NCI-H146 (cell line): ENCODE measurements around the gene TEX29.

ENCODE experiments used
- DNase-seq: peaks from one replicate; lab custom pipeline; 2025; lab: John Stamatoyannopoulos, UW

Gene TEX29

DNA sequence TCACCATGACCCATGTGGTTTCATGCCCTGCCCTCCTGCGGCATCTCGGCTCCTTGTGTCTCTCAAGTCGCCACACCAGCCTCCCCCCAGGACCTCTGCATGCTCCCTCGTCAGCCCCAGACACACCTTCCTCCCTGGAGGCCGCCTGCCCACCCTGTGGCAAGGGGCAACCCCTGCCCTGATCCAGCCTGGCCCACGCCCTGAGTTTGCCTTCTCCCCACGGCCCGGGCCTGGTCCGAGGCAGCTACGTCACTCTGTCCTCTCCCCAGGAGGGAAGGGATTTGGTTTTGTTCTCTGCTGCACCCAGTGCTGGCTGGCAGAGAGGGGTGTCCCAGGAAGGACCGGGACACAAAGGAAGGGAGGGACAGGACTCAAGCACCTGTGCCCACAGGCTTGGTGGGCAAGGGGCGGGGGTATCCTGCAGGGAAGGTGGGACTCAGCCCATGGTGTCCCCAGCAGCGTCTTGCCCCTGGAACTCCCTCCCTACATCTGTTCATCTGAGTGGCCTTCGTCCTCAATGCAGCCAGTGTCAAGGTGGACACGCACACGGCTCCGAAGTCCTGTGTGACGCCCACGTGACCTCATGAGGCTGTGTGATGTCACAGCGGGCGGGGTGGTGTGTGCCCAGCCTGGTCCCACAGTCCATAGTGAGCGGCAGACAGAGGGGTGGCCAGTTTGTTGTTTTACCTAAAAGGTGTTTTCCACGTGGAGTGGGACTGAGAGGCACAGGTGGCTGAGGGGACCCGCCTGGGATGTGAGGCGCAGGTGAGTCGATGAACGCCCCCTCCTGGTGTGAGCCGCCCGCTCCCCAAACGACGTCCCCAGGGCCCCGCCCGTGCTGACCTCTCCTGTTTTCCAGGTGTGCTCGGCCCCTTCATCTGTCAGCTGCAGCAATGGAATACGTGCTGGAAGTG, at the start of gene TEX29:
Gene TEX29 (plus strand): TSS at position 645 of the 914 bp plus-strand sequence. CDS start 249 bp downstream, at position 894.
- DNase-seq: no peak

DNA sequence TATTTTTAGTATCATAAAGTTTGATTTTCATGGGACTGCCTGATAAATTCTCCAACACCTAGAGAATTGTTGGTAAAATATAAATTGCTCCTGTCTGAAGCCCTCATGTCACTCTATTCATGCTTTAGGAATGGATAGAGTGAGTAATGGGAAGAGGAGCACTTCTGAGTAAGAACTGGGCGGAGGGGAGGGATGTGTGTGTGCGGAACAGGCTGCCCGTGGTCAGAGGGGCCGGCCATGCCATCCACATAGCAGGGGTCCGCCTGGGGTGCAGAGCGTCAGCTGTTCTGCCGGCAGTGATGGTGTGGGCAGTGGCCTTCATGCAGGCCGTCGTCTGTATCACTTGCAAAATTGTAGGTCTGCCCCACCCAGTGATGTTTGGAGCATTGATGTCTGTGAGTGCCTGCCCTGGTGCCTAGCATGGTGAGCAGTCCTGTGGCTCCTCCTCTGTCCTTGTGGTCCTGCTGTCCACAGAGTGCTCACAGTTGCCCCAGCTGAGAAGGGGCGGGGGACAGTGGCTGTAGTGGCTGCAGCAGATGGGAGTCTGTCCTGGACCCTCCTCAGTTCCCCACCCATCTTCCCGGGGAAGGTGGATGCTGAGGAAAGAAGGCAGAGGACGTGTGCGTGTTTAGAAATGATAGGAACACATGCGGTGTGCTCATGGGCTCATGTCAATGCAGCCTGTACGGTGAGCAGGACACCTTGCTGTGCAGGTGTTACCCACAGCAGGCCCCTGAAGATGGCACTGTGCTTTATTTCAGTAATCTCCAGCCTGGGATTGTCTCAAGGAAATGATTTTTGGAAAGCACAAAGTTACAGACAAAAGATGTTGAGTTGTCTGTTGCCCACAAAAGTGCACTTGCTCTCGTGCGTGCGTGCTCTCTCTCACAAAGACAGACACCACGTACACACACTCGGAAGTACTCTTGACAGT, 49.4 kb upstream of the TEX29 start:
- DNase-seq: no peak

DNA sequence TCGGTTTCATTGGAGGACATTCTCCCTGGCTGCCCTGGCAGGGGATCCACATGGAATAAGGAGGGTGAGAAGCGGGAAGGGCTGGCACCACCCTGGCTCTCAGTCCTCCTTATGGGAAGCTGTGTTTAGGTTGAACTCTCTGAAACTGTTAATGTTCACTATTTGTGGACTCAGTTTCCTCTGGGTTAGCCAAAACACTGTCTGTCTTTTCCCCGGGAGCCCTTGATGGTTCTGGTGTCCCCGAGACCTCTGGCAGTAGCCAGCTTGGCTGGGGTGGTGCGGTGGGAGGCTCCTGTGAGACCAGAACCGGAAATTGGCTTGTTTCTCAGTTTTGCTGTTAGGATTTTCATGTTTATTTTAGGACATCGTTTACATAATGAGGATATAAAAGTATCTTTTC, 48.3 kb upstream of the TEX29 start:
- no peak for DNase-seq

DNA sequence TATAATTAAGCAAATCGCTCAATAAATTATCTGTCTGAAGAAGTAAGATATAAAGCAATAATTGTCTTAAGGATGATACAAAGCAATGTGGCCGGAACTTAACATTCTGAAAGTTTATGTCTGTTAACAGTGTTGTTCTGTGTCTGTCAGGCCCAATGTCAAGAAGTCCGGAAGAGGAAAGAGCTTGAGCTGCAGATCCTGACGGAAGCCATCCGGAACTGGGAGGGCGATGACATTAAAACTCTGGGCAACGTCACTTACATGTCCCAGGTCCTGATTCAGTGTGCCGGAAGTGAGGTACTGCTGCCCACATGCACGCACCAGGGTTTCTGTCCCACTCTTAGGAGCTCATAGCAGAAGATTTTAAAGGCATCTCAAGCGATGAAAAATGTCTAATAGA, 45.1 kb upstream of the TEX29 start:
- no peak for DNase-seq

DNA sequence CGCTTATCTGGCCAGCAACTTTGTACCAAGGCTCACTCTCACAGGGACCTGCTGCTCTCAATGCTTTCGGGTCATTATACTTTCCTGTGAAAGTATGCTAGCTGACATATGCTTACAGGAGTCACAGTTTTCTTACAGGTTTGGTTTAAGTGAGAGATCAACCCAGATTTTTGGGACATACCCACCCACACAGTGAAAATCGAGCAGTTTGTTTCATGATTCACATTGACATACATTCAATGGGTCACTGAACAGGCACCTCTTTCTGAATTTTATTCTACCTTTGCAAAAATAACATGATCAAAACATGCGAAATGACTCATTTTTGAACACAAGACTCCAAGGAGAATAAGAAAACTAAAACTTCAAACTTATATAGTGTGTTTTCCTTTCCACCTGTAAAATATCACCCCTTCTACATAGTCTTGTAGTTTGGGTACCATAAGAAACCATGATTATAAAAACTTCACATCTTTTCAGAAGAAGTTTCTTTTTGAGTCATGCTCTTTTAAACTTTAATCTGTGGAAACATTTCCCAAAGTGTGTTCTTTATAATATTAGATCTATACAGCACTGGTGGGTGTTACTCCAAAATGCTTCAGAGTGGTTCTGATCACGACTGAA, 44.3 kb upstream of the TEX29 start:
- DNase-seq: no peak

DNA sequence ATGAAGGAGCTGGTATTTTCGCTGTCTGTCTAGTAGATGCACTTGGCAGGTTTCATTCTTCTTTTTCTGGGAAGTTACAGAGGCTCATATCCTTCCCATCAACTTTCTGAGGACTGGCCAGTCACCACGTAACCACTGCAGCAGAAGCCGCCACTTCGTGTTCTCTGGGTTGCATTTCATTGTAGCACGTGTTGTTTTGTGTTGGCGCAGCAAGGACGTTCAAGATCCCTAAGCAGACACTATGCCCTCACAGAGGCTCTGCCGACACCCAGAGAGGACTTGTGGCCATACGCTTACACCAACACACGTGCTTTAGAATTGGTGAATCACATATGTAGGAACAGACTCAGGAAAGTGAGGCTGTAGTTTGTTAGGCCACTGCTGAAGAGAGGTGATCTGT, 42.2 kb upstream of the TEX29 start:
- no peak for DNase-seq

DNA sequence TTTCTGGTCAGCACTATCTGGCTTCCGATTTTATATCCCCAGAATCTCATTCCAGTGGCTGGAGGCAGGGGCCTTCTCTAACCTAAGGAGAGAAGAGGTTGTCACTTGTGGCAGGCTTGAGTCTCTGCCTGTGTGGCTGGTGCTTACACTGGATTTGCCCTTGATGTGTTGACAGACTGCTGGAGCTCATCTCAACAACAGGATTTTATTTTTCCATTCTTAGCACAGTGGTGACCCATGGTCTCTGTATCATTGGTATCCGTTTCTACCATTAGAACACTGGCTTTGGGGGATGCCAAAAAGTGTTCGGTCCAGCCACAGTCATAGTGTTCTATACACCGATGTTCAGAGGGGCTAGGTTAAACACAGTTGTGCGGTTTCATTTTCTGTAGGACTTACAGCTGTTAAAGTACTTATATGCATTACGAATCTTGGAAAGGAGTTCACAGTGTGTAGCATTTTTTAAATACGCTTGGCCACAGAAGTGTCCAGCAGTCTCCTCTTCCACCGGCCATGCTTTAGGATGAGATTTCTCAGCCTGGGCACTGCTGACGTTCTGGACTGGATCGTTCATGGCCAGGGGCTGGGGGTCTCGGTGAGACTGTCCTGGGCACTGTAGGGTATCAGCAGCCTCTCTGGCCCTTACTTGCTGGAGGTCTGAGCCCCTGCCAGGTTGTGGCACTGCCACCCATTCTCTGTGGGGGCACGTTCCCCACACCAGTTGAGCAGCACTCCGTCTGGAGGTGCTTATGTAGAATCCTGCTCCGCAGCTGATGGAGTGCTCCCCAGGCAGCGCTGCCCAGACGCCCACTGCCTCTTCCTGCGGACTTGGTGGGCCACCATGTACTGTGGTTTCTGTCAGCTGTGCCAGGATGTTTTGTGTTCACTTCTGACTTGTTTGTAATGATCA, 41.4 kb upstream of the TEX29 start:
- DNase-seq: no peak

DNA sequence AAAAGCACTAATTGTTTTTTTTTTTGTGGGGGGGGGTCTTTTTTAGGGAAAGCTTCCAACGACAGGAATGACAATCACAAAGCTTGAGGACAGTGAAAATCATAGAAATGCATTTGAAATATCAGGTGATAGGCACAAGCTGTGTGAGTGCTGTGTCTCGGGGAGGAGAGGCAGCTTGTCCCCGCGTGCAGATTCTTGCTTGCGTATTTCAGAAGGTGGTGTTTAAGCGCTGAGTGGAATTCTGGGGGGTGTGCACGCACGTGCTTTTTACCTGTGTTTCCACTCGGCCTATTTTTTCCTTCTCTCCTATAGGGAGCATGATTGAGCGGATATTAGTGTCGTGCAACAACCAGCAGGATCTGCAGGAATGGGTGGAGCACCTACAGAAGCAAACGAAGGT, 40.2 kb upstream of the TEX29 start:
- DNase-seq: no peak

DNA sequence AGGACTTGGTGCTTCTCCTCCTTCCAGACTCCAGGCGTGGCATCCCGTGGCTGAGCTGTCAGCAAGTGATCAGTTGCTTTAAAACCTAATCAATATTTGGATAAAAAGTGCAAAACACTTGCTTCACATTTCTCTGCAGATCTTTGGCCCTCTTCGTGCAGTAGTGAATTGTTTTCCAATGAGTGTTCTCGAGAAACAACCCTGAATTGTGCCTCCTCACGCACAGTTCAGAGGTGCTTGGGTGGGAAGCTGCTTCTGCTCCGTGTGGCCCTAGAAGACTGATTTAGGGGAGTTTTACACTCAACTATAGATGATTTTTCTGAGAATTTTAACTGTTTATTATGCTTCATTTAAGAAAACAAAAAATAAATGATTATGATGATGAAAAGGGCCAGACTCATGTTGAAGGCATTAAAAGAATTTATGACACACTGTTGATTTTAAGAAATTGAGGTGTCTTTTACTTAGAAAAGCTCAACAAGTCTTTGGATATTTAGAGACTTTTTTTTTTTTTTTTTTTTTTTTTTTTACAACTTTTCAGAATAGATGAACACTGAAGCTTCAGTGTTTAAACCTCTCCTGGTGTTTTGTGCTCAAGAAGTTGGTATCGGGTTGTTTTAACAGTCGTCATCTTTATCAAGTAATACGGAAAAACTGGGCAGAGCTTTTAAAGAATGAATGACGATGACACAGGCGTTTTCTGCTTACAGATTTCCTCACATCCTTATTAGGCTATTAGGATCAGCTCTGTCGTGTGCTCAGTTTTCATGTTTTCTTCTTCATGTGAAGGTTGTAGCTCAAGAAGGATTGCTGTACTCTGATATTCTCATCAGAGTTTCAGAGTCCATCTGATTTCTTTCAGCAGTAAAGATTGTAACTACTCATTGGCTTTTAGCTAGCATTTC, 39.5 kb upstream of the TEX29 start:
- DNase-seq: no peak

DNA sequence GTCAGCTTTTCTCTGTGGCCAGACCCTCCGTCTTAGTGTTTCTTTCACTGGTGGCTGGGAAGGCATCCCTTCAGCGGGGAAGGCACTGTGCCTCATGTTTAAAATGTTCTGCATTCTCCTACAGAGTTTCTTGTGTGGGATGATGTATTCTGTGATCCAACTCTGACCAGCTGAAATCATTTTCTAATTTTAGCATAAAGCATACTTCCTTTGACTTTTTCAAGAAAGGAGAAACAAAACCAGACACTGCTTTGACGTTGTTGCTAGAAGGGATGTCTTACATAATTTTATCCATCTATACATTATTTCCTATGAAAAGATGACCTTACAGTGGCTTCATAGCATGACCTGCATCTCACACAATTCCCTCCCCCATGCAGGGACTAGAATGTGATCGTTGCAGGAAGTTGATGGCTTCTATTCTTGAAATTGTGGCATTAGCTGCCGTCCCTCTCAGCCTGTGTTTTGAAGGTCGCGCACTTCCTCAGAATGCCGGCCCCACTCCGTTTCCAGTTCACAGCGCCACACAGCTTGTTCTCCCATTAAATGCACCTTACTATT, 38.6 kb upstream of the TEX29 start:
- DNase-seq: no peak

DNA sequence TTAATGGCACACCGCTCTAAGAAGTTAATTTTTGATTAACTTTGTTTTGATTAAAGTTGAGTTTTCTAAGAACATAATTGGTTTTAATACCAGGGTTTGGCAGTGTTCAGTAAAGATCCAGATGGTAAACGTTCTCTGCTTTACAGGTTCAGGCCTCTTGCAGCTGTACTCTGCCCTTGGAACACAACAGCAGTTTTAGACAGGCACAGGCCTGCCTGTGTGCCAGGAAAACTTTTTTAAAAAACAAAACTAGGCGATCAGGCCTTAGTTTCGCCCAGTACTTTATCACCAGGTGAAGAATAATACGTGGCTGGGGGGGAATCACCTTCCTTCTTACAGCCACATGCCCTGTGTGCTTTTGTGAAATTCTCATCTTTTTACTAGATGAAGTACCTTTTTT, 38.0 kb upstream of the TEX29 start:
- no peak for DNase-seq

DNA sequence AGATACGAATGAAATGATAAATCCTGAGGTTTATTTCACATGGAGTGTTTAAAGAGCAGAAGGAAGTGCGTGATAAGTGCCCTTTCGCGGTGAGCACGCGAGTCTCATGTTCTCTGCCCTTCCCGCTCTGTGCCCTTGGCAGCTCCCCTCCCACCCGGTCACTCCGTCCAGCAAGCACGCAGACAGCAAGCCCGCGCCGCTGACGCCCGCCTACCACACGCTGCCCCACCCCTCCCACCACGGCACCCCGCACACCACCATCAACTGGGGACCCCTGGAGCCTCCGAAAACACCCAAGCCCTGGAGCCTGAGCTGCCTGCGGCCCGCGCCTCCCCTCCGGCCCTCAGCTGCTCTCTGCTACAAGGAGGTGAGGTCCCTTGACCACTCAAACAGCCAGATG, 37.4 kb upstream of the TEX29 start:
- no peak for DNase-seq

DNA sequence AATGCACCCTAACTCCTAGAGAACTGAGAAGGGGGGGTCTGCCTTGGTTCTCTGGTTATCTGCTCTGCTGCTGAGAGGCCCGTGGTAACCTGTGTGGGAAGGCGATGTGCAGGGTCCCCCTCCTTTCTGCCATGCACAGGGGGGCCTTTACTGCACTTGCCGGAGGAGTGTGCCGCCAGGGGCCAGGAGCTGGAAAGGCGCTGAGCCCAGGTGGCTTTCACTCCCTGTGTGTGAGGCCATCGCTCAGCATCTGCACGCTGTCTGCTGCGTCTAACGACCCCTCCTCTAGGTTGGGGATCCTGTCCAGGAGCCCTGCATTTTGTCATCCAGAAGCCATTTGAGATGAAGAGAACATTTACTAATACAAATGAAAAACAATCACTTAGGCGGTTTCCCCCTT, 37.0 kb upstream of the TEX29 start:
- DNase-seq: no peak

DNA sequence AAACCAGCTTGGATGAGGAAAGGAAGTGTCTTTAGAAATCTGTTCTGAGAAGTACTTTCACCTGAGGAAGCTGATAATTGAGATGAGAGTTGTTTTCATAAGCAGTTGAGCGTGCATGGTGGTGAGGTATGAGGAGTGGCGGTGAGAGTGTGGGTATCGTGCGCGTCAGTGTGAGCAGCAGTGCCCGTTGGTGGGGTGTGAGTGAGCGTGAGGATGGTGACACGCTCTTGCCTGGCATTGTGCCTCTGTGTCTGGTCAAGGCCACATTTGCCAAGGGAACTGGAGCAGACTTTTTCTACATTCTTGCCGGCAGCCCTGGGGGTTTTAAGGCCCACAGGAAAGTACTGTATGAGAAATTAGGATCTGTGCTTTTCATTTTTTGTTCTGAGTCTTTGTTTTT, 36.5 kb upstream of the TEX29 start:
- DNase-seq: no peak

DNA sequence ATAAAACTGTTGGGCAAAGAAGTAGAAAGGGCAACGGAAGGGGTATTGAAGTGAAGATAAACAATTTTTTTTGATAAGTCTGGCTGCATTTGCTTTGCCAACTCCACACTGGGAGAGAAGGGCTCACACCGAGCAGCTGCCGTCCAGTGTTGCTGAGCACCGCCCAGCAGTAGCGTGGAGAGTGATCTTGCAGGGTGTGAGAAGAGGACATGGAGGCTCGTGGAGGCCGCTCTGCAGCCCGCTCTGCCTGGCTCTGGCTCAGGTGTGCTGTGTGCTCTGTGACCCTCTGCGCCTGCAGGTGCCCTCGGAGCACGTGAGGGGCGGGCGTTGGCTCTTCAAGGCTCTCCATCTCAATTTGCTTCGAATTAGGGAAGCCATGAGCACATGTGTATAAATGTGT, 35.9 kb upstream of the TEX29 start:
- no peak for DNase-seq

DNA sequence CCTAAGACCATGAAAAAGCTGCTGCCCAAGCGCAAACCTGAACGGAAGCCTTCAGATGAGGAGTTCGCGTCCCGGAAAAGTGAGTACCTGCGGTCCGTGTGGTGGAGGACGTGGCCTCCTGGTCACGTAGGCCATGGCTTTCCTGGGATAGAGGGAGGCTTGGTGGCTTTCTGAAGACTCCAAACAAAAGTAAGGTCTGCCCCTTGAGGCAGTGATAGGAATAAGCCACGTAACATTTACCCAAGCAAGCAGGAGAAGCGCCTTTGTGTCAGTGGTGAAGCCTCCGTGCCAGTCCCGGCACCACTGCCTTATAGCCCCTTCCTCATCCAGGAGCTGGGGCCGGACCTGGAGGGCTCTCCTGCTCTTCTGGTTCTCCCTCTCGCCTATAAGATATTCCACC, 34.3 kb upstream of the TEX29 start:
- no peak for DNase-seq

DNA sequence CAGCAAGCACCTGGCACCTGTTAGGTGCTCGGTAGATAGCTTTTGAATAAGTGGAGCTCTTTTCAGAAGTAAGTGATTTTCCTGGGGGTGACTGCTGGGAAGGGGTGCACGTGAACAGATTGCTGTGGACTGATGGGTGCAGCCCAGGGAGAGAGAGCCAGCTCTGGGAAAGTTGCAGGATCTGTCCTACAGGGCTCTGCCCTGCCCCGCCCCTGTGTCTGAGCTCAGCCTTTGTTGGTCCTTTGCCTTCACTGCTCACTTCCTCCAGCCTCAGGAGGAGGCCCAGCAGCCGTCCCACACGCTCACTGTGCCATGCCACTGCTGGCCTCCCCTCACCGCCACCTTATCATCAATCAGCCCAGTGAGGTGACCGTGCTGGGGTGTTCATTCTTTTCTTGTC, 33.7 kb upstream of the TEX29 start:
- no peak for DNase-seq

DNA sequence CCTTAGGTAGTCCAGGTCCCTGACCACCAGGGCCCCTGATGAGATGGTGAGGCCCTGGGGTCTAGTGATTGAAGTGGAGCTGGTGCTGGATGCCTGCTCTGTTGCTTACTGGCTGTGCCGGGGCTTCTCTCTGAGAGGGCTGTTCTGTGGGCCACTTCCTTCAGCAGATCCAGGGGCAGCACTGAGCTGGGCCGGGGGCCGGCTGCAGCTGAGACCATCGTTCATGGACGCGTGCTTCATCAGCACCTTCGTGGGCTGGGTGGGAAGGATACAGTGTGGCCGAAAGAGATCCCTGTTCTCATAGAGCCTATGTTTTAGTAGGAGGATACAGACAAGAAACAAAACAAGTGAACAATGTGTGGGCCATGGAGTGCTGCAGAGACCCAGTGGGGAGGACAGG, 33.2 kb upstream of the TEX29 start:
- DNase-seq: no peak

DNA sequence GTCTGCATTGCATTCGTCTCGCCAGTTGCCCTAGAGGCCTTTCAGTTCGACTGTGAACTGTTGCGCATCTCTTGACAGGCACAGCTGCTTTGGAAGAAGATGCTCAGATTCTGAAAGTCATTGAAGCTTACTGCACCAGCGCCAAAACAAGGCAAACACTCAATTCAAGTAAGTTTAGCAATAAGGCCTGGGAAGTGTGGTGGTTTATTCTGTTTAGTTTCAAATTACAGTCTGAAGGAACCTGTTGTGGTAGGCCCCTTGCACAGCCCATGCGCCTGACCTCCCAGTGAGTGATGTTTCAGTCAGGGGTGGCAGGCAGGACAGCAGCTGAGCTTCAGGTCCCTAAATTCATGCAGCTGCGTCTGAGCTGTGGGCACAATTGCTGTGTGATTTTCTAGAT, 32.2 kb upstream of the TEX29 start:
- no peak for DNase-seq

DNA sequence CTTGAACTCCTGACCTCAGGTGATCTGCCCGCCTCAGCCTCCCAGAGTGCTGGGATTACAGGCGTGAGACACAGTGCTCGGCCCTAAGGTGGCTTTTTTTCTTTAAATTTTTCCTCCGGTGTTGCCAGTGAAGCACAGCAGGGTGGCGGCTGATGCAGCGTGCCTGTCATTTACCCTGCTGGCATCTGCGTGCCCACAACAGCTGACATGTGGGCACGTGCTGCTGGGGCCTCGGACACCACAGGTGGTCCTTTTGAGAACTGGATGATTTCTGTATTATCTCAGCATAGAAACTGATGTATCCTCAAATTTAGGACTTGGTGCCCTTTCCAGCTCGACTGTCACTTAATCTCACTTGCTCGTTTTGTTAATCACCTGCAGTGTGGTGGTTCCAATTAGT, 31.2 kb upstream of the TEX29 start:
- no peak for DNase-seq
